Measurements from ENCODE around the gene MIPOL1.
A peak's percentile ranks its signal among the peaks of the same experiment; 100 is the strongest.
"Not testable (repeated sequence)": the region's sequence is repeated elsewhere in the genome, so short reads cannot be mapped to it uniquely, and the experiment has no call there.

Gene MIPOL1

DNA sequence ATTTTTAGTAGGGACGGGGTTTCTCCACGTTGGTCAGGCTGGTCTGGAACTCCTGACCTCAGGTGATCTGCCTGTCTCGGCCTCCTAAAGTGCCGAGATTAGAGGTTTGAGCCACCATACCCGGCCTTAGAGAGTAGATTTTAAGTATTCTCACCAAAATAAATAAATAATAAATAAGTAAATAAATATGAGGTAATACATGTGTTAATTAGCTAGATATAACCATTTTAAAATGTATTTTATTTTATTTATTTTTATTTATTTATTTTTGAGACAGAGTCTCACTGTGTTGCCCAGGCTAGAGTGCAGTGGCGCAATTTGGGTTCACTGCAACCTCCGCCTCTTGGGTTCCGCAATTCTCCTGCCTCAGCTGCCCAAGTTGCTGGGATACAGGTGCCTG is 13.2 kb upstream of the MIPOL1 start:
- DNase-seq; in situ Hi-C loops (cut with HindIII; ENCODE audit: low pct_ligation_motif_present, low pct_unique_long_range_greater_than_20kb, low sequenced_read_pairs): not testable (repeated sequence)

DNA sequence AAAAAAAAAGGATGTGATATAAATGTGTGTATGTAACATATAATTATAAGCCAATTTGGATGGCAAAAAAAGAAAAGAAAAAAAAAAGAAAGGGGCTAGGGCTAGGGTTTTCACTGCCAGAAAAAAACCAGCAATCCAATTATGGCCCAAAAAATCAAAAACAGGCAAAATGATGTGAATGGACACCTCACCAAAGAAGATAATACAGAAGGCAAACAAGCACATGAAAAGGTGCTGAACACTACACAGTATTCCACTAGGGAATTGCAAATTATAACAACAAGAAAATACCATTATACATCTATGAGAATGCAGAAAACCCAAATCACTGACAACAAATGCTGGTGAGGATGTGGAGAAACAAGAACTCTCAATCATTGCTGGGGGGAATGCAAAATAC is 12.1 kb upstream of the MIPOL1 start:
- no peak for DNase-seq
- in situ Hi-C loops (cut with HindIII; ENCODE audit: low pct_ligation_motif_present, low pct_unique_long_range_greater_than_20kb, low sequenced_read_pairs), result no loop called here

- in situ Hi-C loops (cut with HindIII; ENCODE audit: low pct_ligation_motif_present, low pct_unique_long_range_greater_than_20kb, low sequenced_read_pairs), result no loop called here
- DNase-seq, result no peak
These were observed 10.9 kb upstream of the MIPOL1 start for GRCh38 chr14:37186865-37187264.

- in situ Hi-C loops (cut with HindIII; ENCODE audit: low pct_ligation_motif_present, low pct_unique_long_range_greater_than_20kb, low sequenced_read_pairs), result no loop called here
- DNase-seq, result no peak
These were observed 10.4 kb upstream of the MIPOL1 start for GRCh38 chr14:37187294-37187693.

GRCh38 chr14:37187840-37188577 is 9.7 kb upstream of the MIPOL1 start:
- DNase-seq; in situ Hi-C loops (cut with HindIII; ENCODE audit: low pct_ligation_motif_present, low pct_unique_long_range_greater_than_20kb, low sequenced_read_pairs): not testable (repeated sequence)

GRCh38 chr14:37189733-37190132 is 8.0 kb upstream of the MIPOL1 start:
- in situ Hi-C loops (cut with HindIII; ENCODE audit: low pct_ligation_motif_present, low pct_unique_long_range_greater_than_20kb, low sequenced_read_pairs), result not testable (repeated sequence)

DNA sequence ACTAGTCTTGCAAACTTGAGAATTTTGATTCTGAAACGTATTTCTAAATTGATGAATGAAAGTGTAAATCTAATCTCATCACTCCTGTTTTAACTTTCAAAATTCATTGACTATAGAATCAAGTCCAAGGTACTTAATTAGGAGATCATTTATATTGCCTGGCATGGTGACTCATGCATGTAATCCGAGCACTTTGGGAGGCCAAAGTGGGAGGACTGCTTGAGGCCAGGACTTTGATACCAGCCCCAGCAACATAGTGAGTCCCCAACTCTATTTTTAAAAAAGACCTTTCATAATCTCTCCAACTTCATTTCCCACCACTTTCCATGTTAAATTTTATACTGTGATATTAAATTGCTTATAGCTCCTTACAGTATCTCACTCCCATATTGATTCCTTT is 3.0 kb upstream of the MIPOL1 start:
- in situ Hi-C loops (cut with HindIII; ENCODE audit: low pct_ligation_motif_present, low pct_unique_long_range_greater_than_20kb, low sequenced_read_pairs), result no loop called here
- DNase-seq, result no peak

More at GRCh38 chr14:37189733-37190132, 8.0 kb upstream of the MIPOL1 start:
- not testable (repeated sequence) for DNase-seq

- DNase-seq, result no peak
- in situ Hi-C loops (cut with HindIII; ENCODE audit: low pct_ligation_motif_present, low pct_unique_long_range_greater_than_20kb, low sequenced_read_pairs), result no loop called here
These were observed 2.4 kb upstream of the MIPOL1 start for GRCh38 chr14:37195327-37195726.

GRCh38 chr14:37196604-37197420 is 925 bp upstream of the MIPOL1 start:
- DNase-seq, result no peak
- in situ Hi-C loops (cut with HindIII; ENCODE audit: low pct_ligation_motif_present, low pct_unique_long_range_greater_than_20kb, low sequenced_read_pairs), result no loop called here

- no peak for DNase-seq
These were observed 499 bp downstream of the MIPOL1 start for GRCh38 chr14:37198273-37198598.

GRCh38 chr14:37198907-37199306 is 1.2 kb downstream of the MIPOL1 start:
- DNase-seq, result no peak
- in situ Hi-C loops (cut with HindIII; ENCODE audit: low pct_ligation_motif_present, low pct_unique_long_range_greater_than_20kb, low sequenced_read_pairs), result no loop called here

More at GRCh38 chr14:37198273-37198598, 499 bp downstream of the MIPOL1 start:
- in situ Hi-C loops (cut with HindIII; ENCODE audit: low pct_ligation_motif_present, low pct_unique_long_range_greater_than_20kb, low sequenced_read_pairs), result no loop called here

DNA sequence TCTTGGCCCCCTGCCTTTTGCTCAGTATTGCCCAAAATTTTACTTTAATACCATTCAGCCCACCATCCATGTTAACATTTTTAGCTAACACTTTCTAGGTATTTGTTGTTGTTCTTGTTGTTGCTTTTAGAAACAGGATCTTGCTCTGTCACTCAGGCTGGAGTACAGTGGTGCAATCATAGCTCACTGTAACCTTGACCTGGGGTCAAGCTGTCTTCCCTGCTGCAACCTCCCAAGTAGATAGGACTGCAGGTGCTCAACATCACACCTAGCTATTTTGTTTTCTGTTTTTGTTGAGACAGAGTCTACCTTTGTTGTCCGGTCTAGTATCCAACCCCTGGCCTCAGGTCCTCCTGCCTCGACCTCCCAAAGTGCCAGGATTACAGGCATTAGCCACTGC is 4.0 kb downstream of the MIPOL1 start:
- no peak for DNase-seq
- in situ Hi-C loops (cut with HindIII; ENCODE audit: low pct_ligation_motif_present, low pct_unique_long_range_greater_than_20kb, low sequenced_read_pairs), result no loop called here

DNA sequence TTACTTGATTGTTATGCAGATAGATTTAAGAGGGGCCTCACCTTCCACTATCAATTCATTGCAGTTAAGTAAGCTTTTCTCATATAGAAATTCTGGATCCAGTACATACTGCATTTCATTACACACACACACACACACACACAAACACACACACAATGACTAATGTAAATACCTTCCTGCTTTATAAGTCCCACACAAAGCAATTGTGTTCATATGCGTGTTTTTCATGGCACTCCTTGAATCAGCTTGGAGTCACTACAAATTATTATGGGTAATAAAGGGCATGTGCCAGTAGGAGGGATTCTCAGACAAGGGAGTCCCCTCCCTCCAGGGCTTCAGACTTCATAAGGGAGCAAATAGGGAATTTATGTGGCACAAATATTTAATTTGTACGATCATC is 4.5 kb downstream of the MIPOL1 start:
- DNase-seq, result no peak
- in situ Hi-C loops (cut with HindIII; ENCODE audit: low pct_ligation_motif_present, low pct_unique_long_range_greater_than_20kb, low sequenced_read_pairs), result no loop called here

DNA sequence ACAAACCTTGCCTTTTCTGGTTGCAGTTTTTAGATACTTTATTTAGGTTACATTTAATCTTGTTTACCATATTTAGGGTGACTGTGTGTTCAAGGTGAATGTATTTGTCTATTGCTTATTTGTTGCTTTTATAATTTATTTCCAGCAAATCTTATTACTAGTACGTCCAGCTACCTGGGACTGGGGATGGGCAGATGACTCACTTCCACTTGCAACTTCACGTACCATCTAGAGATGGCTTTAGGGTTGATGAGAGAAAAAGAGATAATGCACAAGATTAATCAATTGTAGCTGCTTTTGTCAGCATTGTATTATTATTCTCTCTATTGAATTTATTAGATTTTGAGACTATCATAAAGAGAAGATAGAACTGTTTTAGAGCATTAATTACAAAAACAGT is 5.1 kb downstream of the MIPOL1 start:
- no peak for DNase-seq
- in situ Hi-C loops (cut with HindIII; ENCODE audit: low pct_ligation_motif_present, low pct_unique_long_range_greater_than_20kb, low sequenced_read_pairs), result no loop called here

GRCh38 chr14:37203423-37203822 is 5.7 kb downstream of the MIPOL1 start:
- no peak for DNase-seq
- in situ Hi-C loops (cut with HindIII; ENCODE audit: low pct_ligation_motif_present, low pct_unique_long_range_greater_than_20kb, low sequenced_read_pairs), result no loop called here

- DNase-seq, result peak; percentile 3
- in situ Hi-C loops (cut with HindIII; ENCODE audit: low pct_ligation_motif_present, low pct_unique_long_range_greater_than_20kb, low sequenced_read_pairs), result not testable (repeated sequence)
These were observed 8.2 kb downstream of the MIPOL1 start for GRCh38 chr14:37205623-37206605.

- in situ Hi-C loops (cut with HindIII; ENCODE audit: low pct_ligation_motif_present, low pct_unique_long_range_greater_than_20kb, low sequenced_read_pairs); DNase-seq: not testable (repeated sequence)
These were observed 11.9 kb downstream of the MIPOL1 start for GRCh38 chr14:37209617-37210016.

DNA sequence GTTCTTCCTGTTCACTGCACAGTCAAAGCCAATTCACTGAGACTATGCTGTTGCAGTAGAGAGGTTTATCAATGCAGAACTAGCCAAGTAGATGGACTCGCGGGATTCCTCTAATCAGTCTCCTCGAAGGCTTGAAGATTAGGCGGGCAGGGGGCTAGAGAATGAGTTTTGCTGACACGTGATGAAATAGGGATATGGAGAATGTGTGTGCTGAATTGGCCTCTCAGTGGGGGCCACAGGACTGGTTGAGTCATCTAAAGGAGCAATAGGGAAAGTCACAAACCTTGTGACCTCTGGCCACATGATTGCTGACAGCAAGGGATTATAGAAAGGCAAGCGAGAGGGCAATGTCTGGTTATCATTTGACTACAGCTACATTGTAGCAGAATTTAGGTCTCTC is 12.7 kb downstream of the MIPOL1 start:
- in situ Hi-C loops (cut with HindIII; ENCODE audit: low pct_ligation_motif_present, low pct_unique_long_range_greater_than_20kb, low sequenced_read_pairs), result no loop called here

DNA sequence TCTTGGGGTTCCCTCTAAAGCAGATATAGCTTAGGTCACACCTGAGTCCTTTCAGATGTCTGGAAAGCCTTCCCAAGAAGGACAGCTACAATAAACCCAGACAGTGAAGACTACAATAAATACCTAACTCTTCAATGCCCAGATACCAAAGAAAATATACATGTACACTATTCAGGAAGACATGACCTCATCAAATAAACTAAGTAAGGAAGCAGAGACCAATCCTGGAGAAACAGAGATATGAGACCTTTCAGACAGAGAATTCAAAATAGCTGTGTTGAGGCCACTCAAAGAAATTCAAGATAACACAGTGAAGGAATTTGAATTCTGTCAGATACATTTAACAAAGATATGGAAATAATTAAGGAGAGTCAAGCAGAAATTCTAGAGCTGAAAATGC is 15.3 kb downstream of the MIPOL1 start:
- in situ Hi-C loops (cut with HindIII; ENCODE audit: low pct_ligation_motif_present, low pct_unique_long_range_greater_than_20kb, low sequenced_read_pairs), result no loop called here
- no peak for DNase-seq

More for the DNA sequence above, 12.7 kb downstream of the MIPOL1 start:
- no peak for DNase-seq

Measured in ACHN (cell line).